Psoas muscle (tissue), 8 donors: ENCODE measurements around the gene NOL9. TPM values are rescaled to one million over a fixed set of nuclear protein-coding genes. Genes with fewer than 3 reads are reported as not detected.

Source experiments
- ATAC-seq, 4 donors: fragments of 200-7000 bp; cut with Tn5 transposase; one replicate each; pipeline ENCODE4 v1.9.1; 2020; ENCODE audit warnings: moderate library complexity in 3 of 4, mild to moderate bottlenecking in 2 of 4
- DNase-seq, 2 donors: peaks; one replicate each; pipeline ENCODE4 v3.0.0-alpha.2; 2020
- H3K27ac ChIP-seq: fragments of 200-600 bp; one replicate; pipeline ENCODE4 v1.8.0; 2022
- H3K27me3 ChIP-seq, 3 donors: fragments of 200-600 bp in 1 of 3; one replicate each; pipeline versions ENCODE4 v1.6.1 to v1.8.0; 2013 to 2022; ENCODE audit warnings: low read length in 2 of 3, mild to moderate bottlenecking in 2 of 3, moderate library complexity in 1 of 3; ENCODE audit not compliant: insufficient read depth in 3 of 3
- H3K36me3 ChIP-seq, 2 donors: fragments of 200-600 bp in 1 of 2; one replicate each; pipeline versions ENCODE4 v1.6.1 to v1.8.0; 2013 to 2022; ENCODE audit warnings: low read depth in 1 of 2, mild to moderate bottlenecking in 1 of 2, moderate library complexity in 1 of 2; ENCODE audit not compliant: insufficient read depth in 1 of 2
- H3K4me1 ChIP-seq: fragments of 200-600 bp; one replicate; pipeline ENCODE4 v1.8.0; 2022
- H3K4me3 ChIP-seq: fragments of 200-600 bp; one replicate; pipeline ENCODE4 v1.8.0; 2022; ENCODE audit warnings: mild to moderate bottlenecking
- H3K9me3 ChIP-seq: fragments of 200-600 bp; one replicate; pipeline ENCODE4 v1.8.0; 2022
- WGBS, 3 donors: extraction: QIAGEN DNeasy Blood & Tissue Kit; methylation state at CpG; one replicate each; pipeline versions ENCODE4 v1.1.6 to v1.1.7; 2013; 5-methylcytosine and 5-hydroxymethylcytosine counted together
- intact Hi-C, 2 donors: fragments of 100-400 bp; cut with DNase I; formaldehyde crosslinking; loops; one replicate each; pipeline versions ENCODE4 v1.11.0 to v1.14.2; 2022
- polyA plus RNA-seq, 3 donors: library from polyadenylated mRNA; stranded (reverse); fragments of 200-250 nt; gene quantifications; one replicate each; pipeline ENCODE4 v1.2.3, GENCODE V29; 2013
- total RNA-seq, 4 donors: library from RNA; stranded (reverse); fragmentation: NEBNext Ultra II Directional in 2 of 4; extraction: Animal tissue kit (Norgen Biotek cat#: 25700) in 2 of 4; gene quantifications; one replicate each; pipeline versions ENCODE4 v1.2.1 to v1.2.4, GENCODE V29; 2021 to 2023
- TF ChIP-seq, protein P1 (sequence below): fragments of 200-600 bp; IDR thresholded peaks from one replicate; pipeline ENCODE4 v1.8.0; 2022; ENCODE audit warnings: antibody characterized with exemption
- donor health status: healthy with polysubstance abuse.
- donor health status: DM: no; HTN: no; CAD: no; lungs with moderate emphysema.
- donor health status: Bipolar disorder and iron deficiency.
- donor health status: healthy.
- donor health status: DM: yes; HTN: yes; CAD: no.
- donor health status: DM: no; HTN: no; CAD: no.
- donor health status: DM: no; HTN: no; CAD: no.
- donor health status: DM: yes; HTN: yes; CAD: no.

Gene NOL9
- total and polyA plus RNA-seq, 7 donors, result 5.0 to 26.1 (median 17.1) TPM

DNA sequence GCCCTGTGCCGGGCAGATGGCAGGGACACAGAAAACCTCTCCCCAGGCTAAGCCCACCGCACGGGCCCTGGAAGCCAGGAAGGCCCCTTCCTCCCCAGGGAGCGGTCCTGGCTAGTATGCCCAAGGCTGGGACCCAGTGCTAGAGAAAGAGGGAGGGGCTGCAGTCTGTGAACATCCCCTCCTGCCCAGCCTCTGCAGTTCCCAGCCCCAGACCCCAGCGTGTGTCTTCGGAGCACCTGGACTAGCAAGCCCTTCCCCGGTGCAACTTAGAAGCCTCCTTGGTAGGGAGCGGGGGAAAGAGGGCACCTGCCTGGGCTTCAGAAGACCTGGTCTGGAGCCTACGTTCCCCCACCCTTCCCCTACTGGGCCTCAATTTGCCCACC is 64.9 kb downstream of the NOL9 start:
- H3K4me1 ChIP-seq, result peaks cover 7% of the 10 kb centered on the region

DNA sequence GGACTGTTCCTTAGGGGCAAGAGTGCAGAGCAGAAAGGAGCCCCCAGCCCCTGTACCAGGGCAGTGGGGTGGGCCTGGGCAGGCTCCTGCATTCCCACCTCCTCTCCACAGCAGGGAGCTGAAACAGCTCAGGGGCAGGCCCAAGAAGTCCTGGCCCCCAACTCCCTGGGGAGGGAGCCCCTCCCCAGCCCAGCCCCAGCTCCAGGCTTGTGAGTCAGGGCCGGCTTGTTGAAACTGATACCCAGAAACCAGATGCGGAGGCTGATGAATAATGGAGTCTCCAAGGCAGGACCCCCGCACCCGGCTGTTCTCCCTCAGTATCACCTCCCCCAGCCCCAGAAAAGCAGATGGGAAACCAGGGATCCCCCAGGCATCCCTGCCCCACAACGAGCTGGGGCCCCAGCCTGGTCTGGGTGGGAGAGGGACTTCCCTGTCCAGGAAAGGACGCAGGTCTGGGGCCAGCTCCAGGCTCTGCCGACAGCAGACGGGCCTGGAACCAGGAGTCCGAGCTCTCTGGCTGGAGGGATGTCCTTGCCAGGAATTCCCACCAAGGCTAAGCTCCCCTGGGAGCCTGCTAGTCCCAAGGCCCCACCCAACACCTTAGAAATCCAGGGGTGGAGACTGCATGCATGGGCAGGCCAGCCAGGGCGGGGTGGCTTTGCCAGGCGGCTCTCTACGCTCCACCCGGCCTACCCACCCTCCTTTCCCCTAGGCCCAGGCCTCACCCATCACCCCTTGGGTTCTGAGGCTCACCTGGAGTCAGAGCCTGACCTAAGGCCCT is 65.5 kb downstream of the NOL9 start:
- TF ChIP-seq, protein P1, sequence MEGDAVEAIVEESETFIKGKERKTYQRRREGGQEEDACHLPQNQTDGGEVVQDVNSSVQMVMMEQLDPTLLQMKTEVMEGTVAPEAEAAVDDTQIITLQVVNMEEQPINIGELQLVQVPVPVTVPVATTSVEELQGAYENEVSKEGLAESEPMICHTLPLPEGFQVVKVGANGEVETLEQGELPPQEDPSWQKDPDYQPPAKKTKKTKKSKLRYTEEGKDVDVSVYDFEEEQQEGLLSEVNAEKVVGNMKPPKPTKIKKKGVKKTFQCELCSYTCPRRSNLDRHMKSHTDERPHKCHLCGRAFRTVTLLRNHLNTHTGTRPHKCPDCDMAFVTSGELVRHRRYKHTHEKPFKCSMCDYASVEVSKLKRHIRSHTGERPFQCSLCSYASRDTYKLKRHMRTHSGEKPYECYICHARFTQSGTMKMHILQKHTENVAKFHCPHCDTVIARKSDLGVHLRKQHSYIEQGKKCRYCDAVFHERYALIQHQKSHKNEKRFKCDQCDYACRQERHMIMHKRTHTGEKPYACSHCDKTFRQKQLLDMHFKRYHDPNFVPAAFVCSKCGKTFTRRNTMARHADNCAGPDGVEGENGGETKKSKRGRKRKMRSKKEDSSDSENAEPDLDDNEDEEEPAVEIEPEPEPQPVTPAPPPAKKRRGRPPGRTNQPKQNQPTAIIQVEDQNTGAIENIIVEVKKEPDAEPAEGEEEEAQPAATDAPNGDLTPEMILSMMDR, result no peak
- WGBS, 3 donors, result 71 to 83% (median 71%) methylated on average over 13 of the region's 13 CpGs
- Histone ChIP-seq H3K4me1 (peaks cover 7% of the 10 kb centered on the region), H3K36me3 (no peaks in the 10 kb centered on the region), H3K4me3 (no peak overlapping the region), H3K27ac (no peak overlapping the region), H3K27me3 (peaks cover 0 to 34% (median 4%) of the 10 kb centered on the region in 3 donors), H3K9me3 (no peaks in the 10 kb centered on the region)
- DNase-seq (no peak), ATAC-seq (no peak)
- intact Hi-C loops, result loop anchor here in 1 of 2 donors (5.0 kb wide), 1 partner anchor 159 kb away; no protein-coding TSS in a partner anchor

More for the DNA sequence above, 64.9 kb downstream of the NOL9 start:
- H3K9me3 ChIP-seq, result no peaks in the 10 kb centered on the region
- DNase-seq (no peak), ATAC-seq (no peak)
- peaks cover 0 to 29% (median 4%) of the 10 kb centered on the region in 3 donors for H3K27me3 ChIP-seq
- intact Hi-C loops, result loop anchor here in 1 of 2 donors (5.0 kb wide), 1 partner anchor 158 kb away; no protein-coding TSS in a partner anchor
- 74 to 83% (median 76%) methylated on average over 9 of the region's 9 CpGs for WGBS, 3 donors
- H3K27ac ChIP-seq, result no peak overlapping the region
- TF ChIP-seq, protein P1, result no peak
- no peak overlapping the region for H3K4me3 ChIP-seq
- no peaks in the 10 kb centered on the region for H3K36me3 ChIP-seq

DNA sequence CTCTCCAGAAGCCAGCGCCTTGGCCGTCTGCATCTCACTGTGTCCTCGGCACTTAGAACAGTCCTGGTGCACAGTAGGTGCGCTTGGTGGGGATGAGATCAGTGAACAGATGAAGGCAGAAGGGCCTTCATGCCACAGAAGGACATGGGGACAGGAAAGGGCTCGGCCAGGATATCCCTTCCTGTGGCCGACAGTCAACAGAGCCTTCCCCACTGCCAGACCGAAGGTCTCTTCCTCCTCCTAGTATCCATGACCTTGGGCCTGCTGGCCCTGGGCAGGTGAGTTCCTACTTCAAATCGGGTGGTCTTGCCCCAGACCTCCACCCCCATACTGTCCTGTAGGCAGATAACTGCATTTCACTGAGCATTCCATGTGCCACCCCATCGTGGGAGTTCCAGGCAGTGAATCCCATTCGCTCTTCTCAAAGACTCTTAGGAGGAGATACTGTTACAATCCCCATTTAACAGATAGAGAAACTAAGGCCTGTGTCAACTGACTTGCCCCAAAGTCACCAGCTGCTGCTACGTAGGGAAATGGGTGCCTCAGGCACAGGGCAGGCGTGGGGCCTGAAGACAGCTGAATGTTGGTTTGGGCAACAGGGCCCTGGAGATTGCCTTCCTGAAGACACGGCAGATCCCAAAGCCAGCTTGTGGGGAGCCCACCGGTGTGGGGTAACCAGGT is 66.4 kb downstream of the NOL9 start:
- TF ChIP-seq, protein P1, result no peak
- ATAC-seq, result no peak
- Histone ChIP-seq H3K27ac (no peak overlapping the region), H3K36me3 (no peaks in the 10 kb centered on the region), H3K4me3 (no peak overlapping the region), H3K9me3 (no peaks in the 10 kb centered on the region), H3K27me3 (peaks cover 0 to 34% (median 4%) of the 10 kb centered on the region in 3 donors), H3K4me1 (peaks cover 7% of the 10 kb centered on the region)
- DNase-seq, result no peak
- intact Hi-C loops, result loop anchor here (2.0 to 5.0 kb wide), 3 partner anchors 37 to 159 kb away; no protein-coding TSS in a partner anchor
- WGBS, 3 donors, result 82 to 88% (median 85%) methylated on average over 13 to 14 of the region's 14 CpGs

DNA sequence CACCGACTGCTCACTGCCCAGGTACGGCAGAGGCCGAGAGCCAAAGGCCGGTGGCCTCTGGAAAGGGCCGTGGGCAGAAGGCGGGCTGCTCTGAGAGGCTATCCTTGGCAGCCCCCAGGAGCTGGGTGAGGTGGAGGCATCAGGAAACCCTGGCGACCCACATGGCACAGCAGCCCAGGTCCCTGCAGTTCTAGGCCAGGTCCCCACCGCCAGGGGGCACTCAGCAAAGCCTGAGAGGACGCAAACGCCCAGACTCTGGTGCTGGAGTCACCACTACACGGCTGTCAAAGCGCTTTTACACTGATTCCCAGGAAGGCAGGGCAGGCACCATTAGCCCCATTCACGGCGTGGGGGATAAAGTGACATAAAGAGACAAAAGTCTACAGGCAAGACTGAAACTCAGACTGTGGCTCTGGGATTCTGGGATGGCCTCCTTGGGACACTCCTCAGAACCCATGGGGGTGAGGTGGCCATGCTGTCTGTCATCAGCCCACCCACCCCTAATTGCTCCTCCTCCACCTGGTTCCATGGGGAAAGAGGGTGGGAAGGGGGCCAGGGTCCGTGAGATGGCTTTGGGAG is 67.8 kb downstream of the NOL9 start:
- TF ChIP-seq, protein P1, result peak; percentile 89
- peaks cover 0 to 34% (median 4%) of the 10 kb centered on the region in 3 donors for H3K27me3 ChIP-seq
- DNase-seq (peak; percentile 86 to 91), ATAC-seq (peak; percentile 73 to 88 (median 80))
- peak overlapping the region; percentile 61 for H3K4me3 ChIP-seq
- 6 to 10% (median 6%) methylated on average over 15 of the region's 15 CpGs for WGBS, 3 donors
- peaks cover 7% of the 10 kb centered on the region for H3K4me1 ChIP-seq
- intact Hi-C loops, result loop anchor here (2.0 to 5.0 kb wide), 3 partner anchors 38 to 161 kb away; no protein-coding TSS in a partner anchor
- H3K36me3 ChIP-seq, result no peaks in the 10 kb centered on the region
- no peaks in the 10 kb centered on the region for H3K9me3 ChIP-seq
- no peak overlapping the region for H3K27ac ChIP-seq
